Fibroblast of villous mesenchyme (primary cell): ENCODE measurements around the gene NKTR. TPM values are rescaled to one million over a fixed set of nuclear protein-coding genes. Genes with fewer than 3 reads are reported as not detected.
"Not testable (repeated sequence)": the region's sequence is repeated elsewhere in the genome, so short reads cannot be mapped to it uniquely, and the experiment has no call there.

ENCODE experiments used
- DNase-seq: peaks from one replicate; pipeline ENCODE4 v3.0.0-alpha.2; 2010; ENCODE audit warnings: low read depth
- H3K4me3 ChIP-seq: 2 replicates; pipeline ENCODE4 v1.5.1; 2011; ENCODE audit warnings: low read depth, mild to moderate bottlenecking, low read length
- CTCF ChIP-seq: IDR thresholded peaks from 2 replicates; pipeline ENCODE4 v1.5.1; 2012; ENCODE audit warnings: low read depth, mild to moderate bottlenecking, low read length; ENCODE audit not compliant: insufficient read depth
- total RNA-seq: library from RNA; depleted of rRNA; stranded (reverse); fragments of >200 nt; gene quantifications from 2 replicates; pipeline ENCODE4 v1.2.3, GENCODE V29; 2012

NKTR gene
- total RNA-seq, 1 donor, result 82.9 TPM

DNA sequence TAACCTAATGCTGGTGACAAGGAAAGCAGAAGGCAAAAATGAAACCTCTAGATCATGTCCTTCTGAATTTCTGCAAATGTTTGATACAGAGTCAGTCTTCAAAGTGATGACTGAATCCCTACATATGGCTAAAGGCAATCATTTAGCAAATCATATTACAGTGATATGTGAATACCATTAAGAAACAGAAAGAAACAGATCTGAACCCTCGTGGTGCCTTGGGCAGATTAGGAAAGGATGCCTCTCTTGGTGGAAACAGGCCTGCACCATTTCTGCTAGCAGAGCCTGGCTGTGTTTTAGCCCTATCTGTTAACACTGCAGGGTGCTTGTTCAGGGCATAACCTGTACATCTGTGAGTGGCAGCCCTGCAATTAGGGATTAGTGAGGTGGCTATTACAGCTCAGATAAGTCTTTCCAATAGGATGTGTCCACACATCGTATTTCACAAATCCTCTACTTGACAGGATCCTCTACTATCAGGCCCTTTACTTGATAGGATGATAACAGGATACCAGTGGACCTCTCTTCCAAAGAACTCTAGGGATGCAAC is 30.8 kb upstream of the NKTR start:
- TF ChIP-seq CTCF, result no peak
- DNase-seq, result no peak
- no peak overlapping the region for H3K4me3 ChIP-seq

DNA sequence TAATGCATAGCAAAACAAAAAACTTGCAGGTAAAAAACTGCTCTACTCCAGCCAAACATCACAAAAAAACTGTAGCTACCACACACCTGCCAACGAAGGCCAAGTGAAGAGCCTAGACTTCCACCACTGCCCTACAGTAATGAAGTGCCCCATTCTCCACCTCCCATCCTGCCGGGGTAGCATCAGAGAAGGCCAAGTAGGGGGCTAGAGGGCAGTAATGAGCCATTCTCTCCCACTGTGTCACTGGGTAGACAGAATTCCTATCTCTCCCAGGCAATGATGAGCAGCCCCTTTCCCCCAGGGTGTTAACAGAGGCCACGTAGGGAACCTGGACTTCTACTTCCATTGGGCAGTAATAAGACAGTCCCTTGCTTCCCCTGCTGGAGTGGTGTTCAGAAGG is 28.2 kb upstream of the NKTR start:
- TF ChIP-seq CTCF, result peak; percentile 70
- peak; percentile 38 for DNase-seq

DNA sequence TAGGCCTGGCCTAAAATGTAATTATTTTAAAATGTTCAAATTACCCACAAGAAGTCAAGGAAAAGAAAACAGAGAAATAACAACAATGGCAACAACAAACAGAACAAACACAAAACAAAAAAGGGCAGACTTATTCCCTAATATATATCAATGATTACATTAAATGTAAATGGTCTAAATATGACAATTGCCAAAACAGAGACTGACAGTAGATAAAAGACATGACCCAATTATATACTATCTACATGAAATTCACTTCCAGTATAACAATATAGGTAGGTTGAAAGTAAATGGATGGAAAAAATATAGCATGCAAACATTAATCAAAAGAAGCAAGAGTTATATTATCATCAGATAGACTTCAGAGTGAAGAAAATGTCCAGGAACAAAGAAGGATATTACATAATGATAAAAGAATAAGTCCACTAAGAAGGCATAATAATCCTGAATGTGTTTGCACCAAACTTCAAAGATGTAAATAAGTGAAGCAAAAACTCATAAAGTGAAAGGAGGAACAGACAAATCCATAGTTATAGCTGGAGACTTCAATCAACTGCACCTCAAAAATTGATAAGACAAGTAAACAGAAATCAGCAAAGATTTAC is 25.2 kb upstream of the NKTR start:
- no peak for TF ChIP-seq CTCF
- no peak for DNase-seq
- H3K4me3 ChIP-seq, result no peak overlapping the region

More for the DNA sequence above, 28.2 kb upstream of the NKTR start:
- no peak overlapping the region for H3K4me3 ChIP-seq

DNA sequence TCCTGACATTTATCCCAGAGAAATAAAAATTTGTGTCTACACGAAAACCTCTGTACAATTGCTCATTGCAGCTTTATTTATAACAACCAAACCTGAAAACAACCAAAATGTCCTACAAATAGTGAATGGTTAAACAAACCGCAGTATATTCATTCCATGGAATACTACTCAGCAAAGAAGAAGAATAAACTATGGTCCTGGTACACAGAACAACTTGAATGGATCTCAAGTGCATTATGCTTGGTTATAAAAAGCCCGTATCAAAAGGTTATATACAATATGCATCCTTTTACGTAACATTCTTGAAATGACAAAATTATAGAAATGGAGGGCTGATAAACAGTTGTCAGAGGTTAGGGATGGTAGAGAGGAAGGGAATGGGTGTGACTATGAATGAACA is 22.4 kb upstream of the NKTR start:
- TF ChIP-seq CTCF, result no peak
- no peak for DNase-seq
- H3K4me3 ChIP-seq, result no peak overlapping the region

- DNase-seq, H3K4me3 ChIP-seq: not testable (repeated sequence)
Observed at GRCh38 chr3:42579346-42579745, 21.1 kb upstream of the NKTR start.

DNA sequence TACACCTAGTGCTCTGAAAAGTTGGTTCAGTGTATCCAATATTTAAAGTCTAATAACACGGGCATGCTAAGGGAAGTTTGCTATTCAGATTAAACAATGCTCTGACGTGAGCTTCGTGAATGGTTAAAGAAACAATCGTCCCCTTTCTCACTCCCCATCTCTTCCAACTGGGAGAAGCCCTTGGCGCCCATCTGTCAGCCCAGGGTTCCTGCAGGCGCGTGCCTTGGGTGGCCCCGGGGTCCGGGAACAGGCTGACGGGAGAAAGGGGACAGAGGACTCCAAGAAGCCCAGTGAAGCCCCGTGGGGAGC is 19.1 kb upstream of the NKTR start:
- peak overlapping the region; percentile 86 for H3K4me3 ChIP-seq
- TF ChIP-seq CTCF, result no peak
- no peak for DNase-seq

DNA sequence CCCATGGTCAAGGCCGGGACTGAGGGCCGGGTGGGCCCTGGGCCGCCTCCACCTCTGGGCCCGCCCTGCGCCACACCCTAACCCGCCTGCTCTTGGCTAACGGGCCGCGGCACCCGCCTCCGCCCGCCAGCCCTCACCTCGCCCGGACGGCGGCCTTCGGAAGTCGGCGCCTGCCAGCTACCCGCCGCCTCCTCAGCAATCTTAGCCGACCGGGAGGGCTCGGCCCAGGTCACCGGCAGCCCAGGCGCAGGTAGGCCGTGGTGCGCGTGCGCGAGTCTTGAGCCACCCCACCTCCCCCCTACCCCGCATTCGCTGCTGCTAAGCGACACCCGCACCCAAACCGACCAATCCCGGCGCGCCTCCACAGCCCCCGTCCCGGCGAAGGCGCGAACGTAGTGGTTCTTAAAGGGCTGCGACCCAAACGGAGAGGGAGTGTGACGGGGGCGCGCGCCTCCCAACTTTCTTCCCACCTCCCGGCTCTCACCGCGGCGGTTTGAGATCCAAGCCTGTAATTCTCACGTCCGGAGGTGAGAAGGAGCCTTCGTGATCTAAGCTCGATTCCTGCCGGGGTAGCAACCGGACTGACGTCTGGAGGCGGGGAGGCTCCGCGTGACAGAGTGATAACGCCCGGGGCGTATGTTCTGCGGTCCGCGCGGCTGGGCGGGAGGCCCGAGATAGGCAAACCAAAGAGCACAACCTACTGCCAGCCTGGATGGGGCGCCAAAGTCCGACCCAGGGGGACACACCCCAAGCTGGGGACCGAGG is 18.6 kb upstream of the NKTR start, which contains the start of gene SEC22C:
Gene SEC22C, minus strand, starts transcription at position 259 of the 765 bp plus-strand sequence. CDS start 12,921 bp downstream, outside the sequence.
- TF ChIP-seq CTCF, result peak; percentile 29
- H3K4me3 ChIP-seq, result peak within 1 kb of the TSS; percentile 86
- peak; percentile 91 for DNase-seq
